ENCODE measurements around the gene UNG.

GRCh38 chr12:109116611-109116949 is 19.2 kb downstream of the UNG start:
- no peak for TF ChIP-seq EZH2 (IDR thresholded peaks at IDR 0.05; ENCODE audit: low read depth, unreplicated experiment)
- no peak for TF ChIP-seq REST (IDR thresholded peaks at IDR 0.05; ENCODE audit: unreplicated experiment)
- TF ChIP-seq CTCF (conservative IDR thresholded peaks at IDR 0.05; ENCODE audit: low read depth in 2 of 2): no peak
- TF ChIP-seq POLR2AphosphoS5 (IDR thresholded peaks at IDR 0.05; ENCODE audit: low read depth): no peak
